HepG2 (cell line): ENCODE data around the gene RHBDL1. TPM values are rescaled to one million over a fixed set of nuclear protein-coding genes. Genes with fewer than 3 reads are reported as not detected.

Source experiments
- ASH2L ChIP-seq: fragments of 300-600, 200-600 bp; sonication (generic); IDR thresholded peaks from 2 replicates; pipeline ENCODE4 v1.7.0; 2017; ENCODE audit warnings: low read depth, mild to moderate bottlenecking, moderate library complexity, mixed read lengths, low read length; ENCODE audit not compliant: insufficient read length
- FOXO4 ChIP-seq: sonication (generic); formaldehyde crosslinking; conservative IDR thresholded peaks from 2 replicates; pipeline ENCODE4 v1.8.1; 2023; ENCODE audit warnings: missing genetic modification reagents
- GPBP1L1 ChIP-seq: sonication (generic); formaldehyde crosslinking; IDR thresholded peaks from 2 replicates; pipeline ENCODE4 v1.5.0; 2020; ENCODE audit warnings: mild to moderate bottlenecking, missing genetic modification reagents
- HDAC6 ChIP-seq: fragments of 200-600 bp; sonication (generic); IDR thresholded peaks from 2 replicates; pipeline ENCODE4 v1.7.0; 2017; ENCODE audit warnings: mild to moderate bottlenecking, antibody characterized with exemption, low read length, low read depth
- HNRNPH1 ChIP-seq: fragments of 200-400 bp; formaldehyde crosslinking; optimal IDR thresholded peaks from 2 replicates; pipeline ENCODE3; 2017; ENCODE audit warnings: mild to moderate bottlenecking, low read depth, low read length
- KMT2A ChIP-seq: sonication (generic); formaldehyde crosslinking; IDR thresholded peaks from 2 replicates; pipeline ENCODE4 v1.4.0; 2020; ENCODE audit warnings: missing genetic modification reagents
- LRRFIP1 ChIP-seq: sonication (generic); formaldehyde crosslinking; conservative IDR thresholded peaks from 2 replicates; pipeline ENCODE4 v1.4.0; 2020; ENCODE audit warnings: missing genetic modification reagents
- MAZ ChIP-seq, 2 experiments: sonication (generic) in 1 of 2; formaldehyde crosslinking in 1 of 2; IDR thresholded peaks; 2 replicates each; pipeline versions ENCODE4 v1.5.0 to v1.6.1; 2012 to 2020; ENCODE audit warnings: low read depth in 2 of 2, mild to moderate bottlenecking in 2 of 2, borderline replicate concordance in 1 of 2, improper control_type of control experiment in 1 of 2, low read length in 1 of 2, missing genetic modification reagents in 1 of 2, moderate library complexity in 1 of 2
- MXD1 ChIP-seq: sonication (generic); formaldehyde crosslinking; IDR thresholded peaks from 2 replicates; pipeline ENCODE4 v1.4.0; 2020; ENCODE audit warnings: mild to moderate bottlenecking, missing genetic modification reagents
- NCOA1 ChIP-seq: sonication (generic); formaldehyde crosslinking; IDR thresholded peaks from 2 replicates; pipeline ENCODE4 v1.9.0; 2021; ENCODE audit warnings: missing genetic modification reagents
- NR2F1 ChIP-seq, 2 experiments: fragments of 450-650 bp in 1 of 2; formaldehyde crosslinking in 1 of 2; IDR thresholded peaks; 2 replicates each; pipeline versions ENCODE4 v1.5.0 to v1.6.1; 2016 to 2020; ENCODE audit warnings: mild to moderate bottlenecking in 1 of 2, missing compliant biosample characterization in 1 of 2, missing genetic modification reagents in 1 of 2, moderate library complexity in 1 of 2
- PAXIP1 ChIP-seq: sonication (generic); formaldehyde crosslinking; conservative IDR thresholded peaks from 2 replicates; pipeline ENCODE4 v1.4.0; 2020; ENCODE audit warnings: mild to moderate bottlenecking, missing genetic modification reagents, moderate library complexity
- PHF8 ChIP-seq: sonication (generic); formaldehyde crosslinking; IDR thresholded peaks from 2 replicates; pipeline ENCODE4 v1.5.0; 2020; ENCODE audit warnings: missing genetic modification reagents
- TARDBP ChIP-seq: sonication (generic); formaldehyde crosslinking; IDR thresholded peaks from 2 replicates; pipeline ENCODE4 v1.8.0; 2022; ENCODE audit warnings: mild to moderate bottlenecking, missing genetic modification reagents
- TFAP4 ChIP-seq: sonication (generic); IDR thresholded peaks from 2 replicates; pipeline ENCODE4 v1.6.1; 2016; ENCODE audit warnings: low read depth, borderline replicate concordance
- ZNF615 ChIP-seq: sonication (generic); formaldehyde crosslinking; IDR thresholded peaks from 2 replicates; pipeline ENCODE4 v1.5.0; 2020; ENCODE audit warnings: mild to moderate bottlenecking, missing genetic modification reagents, borderline replicate concordance
- ZNF660 ChIP-seq: sonication (generic); formaldehyde crosslinking; IDR thresholded peaks from 2 replicates; pipeline ENCODE4 v1.5.1; 2020; ENCODE audit warnings: mild to moderate bottlenecking, low read depth, missing genetic modification reagents, borderline replicate concordance
- polyA plus RNA-seq, 8 experiments: library from polyadenylated mRNA; depleted of rRNA in 3 of 8; stranded (reverse) in 7 of 8; unstranded in 1 of 8; fragments of >200 nt; fragmentation: Illumina TruSeq in 4 of 8; extraction: Trizol in 4 of 8; gene quantifications; 2 replicates each; pipeline versions ENCODE4 v1.2.1 to v1.2.3, GENCODE V29; 2011 to 2016; ENCODE audit warnings: low read depth in 4 of 8, missing spikeins in 1 of 8, mixed read lengths in 1 of 8; ENCODE audit not compliant: insufficient read depth in 1 of 8
- total RNA-seq, 5 experiments: library from RNA; depleted of rRNA; stranded (reverse); fragments of >200 nt; fragmentation: Illumina TruSeq; extraction: Trizol; gene quantifications; 2 replicates each; pipeline ENCODE4 v1.2.3, GENCODE V29; 2016; ENCODE audit warnings: low read depth in 1 of 5

RHBDL1 gene
- total and polyA plus RNA-seq, 2 of the 13 experiments (the other 11 are each of a cell fraction or from before 2014, with no cell fraction given) = 1.8 to 3.8 TPM

GRCh38 chr16:629185-629832, 46.2 kb upstream of the RHBDL1 start (continued):
- no peak for TF ChIP-seq MAZ (IDR thresholded peaks at IDR 0.05; ENCODE audit: borderline replicate concordance, low read depth, low read length)
- TF ChIP-seq MAZ (CRISPR knock-in tag; IDR thresholded peaks at IDR 0.05; ENCODE audit: low read depth) = peak; percentile 27; the same call in 1 of the 2 replicates
- TF ChIP-seq LRRFIP1 = no peak
- TF ChIP-seq ZNF660 (CRISPR knock-in tag) = no peak
- no peak for TF ChIP-seq FOXO4 (CRISPR knock-in tag)
- TF ChIP-seq ZNF615 = no peak
- TF ChIP-seq TARDBP (CRISPR knock-in tag) = 0 out of 2 replicates have a peak, but pooled peaks have one; percentile 44
- no peak for TF ChIP-seq PAXIP1 (CRISPR knock-in tag)
- TF ChIP-seq HDAC6 = no peak
- no peak for TF ChIP-seq GPBP1L1
- no peak for TF ChIP-seq NR2F1 (CRISPR knock-in tag; IDR thresholded peaks at IDR 0.05)
- peak; percentile 2 for TF ChIP-seq ASH2L
- TF ChIP-seq KMT2A (CRISPR knock-in tag) = 0 out of 2 replicates have a peak, but pooled peaks have one; percentile 37
- TF ChIP-seq NCOA1 (CRISPR knock-in tag) = no peak
- peak; percentile 18; the same call in 1 of the 2 replicates for TF ChIP-seq PHF8
- TF ChIP-seq MXD1 (CRISPR knock-in tag) = peak; percentile 41; the same call in 1 of the 2 replicates
- TF ChIP-seq TFAP4 = peak; percentile 80; the same call in 1 of the 2 replicates
- no peak for TF ChIP-seq HNRNPH1
